ENCODE measurements around the gene ATP13A3. TPM values are rescaled to one million over a fixed set of nuclear protein-coding genes. Genes with fewer than 3 reads are reported as not detected.

ATP13A3 gene
- total and polyA plus RNA-seq, 9 of the 15 experiments (the other 6 are each of a cell fraction or from before 2014, with no cell fraction given) = 16.6 to 135 (median 86.6) TPM

GRCh38 chr3:194521510-194522260, 34.9 kb upstream of the ATP13A3 start:
- H2AFZ ChIP-seq (ENCODE audit: low read depth, low read length) = peak overlapping the region; percentile 86; the same call in 1 of the 2 replicates
- 84% methylated on average over 2 of the region's 2 CpGs for WGBS (ENCODE audit: insufficient coverage, low coverage, missing lambda C conversion rate)
- no peaks in the 10 kb centered on the region for H3K9me3 ChIP-seq (replicated peaks; ENCODE audit: control insufficient read depth, insufficient read depth, low read depth, low read length)
- in situ Hi-C loops (cut with MboI) (no loop called here), intact Hi-C loops (cut with micrococcal nuclease) (loop anchor here (2.0 to 5.0 kb wide), 2 partner anchors 34 to 51 kb away; partner anchors contain the start of gene ATP13A3)
- ChIA-PET CTCF (ENCODE audit: low intra/inter-chr PET ratio) (no interaction called here), POLR2A (interaction anchor here (0.7 to 1.1 kb wide), 3 partner anchors 22 to 51 kb away, joined by 3 to 5 read pairs (median 4); no protein-coding TSS in a partner anchor)
- no peak overlapping the region; the same call in 2 of the 3 replicates for H3K27ac ChIP-seq (ENCODE audit: extremely low read depth, low read depth, low read length)
- no peak overlapping the region for H3K4me3 ChIP-seq
- peaks cover 0 to 11% of the 10 kb centered on the region in 2 experiments; a peak in 4 of 5 replicates for H3K4me1 ChIP-seq (replicated peaks in 1 of 2; ENCODE audit: control insufficient read depth in 2 of 2, insufficient read depth in 2 of 2, low read length in 2 of 2)
- no peaks in the 10 kb centered on the region for H3K36me3 ChIP-seq (ENCODE audit: control insufficient read depth, insufficient read depth, low read length)
- H3K79me2 ChIP-seq (ENCODE audit: control insufficient read depth, insufficient read depth, low read length) = no peaks in the 10 kb centered on the region
- no peak for DNase-seq (ENCODE audit: extremely low read depth in 1 of 4, low spot score in 3 of 4)
- H3K9ac ChIP-seq (ENCODE audit: insufficient read depth in 1 of 2, low read depth in 2 of 2, low read length in 2 of 2) = no peak overlapping the region; a peak in 1 of 4 replicates
- BruUV-seq (replicated peaks) = no TSS peak
- no peaks in the 10 kb centered on the region for H4K20me1 ChIP-seq (replicated peaks; ENCODE audit: control insufficient read depth, insufficient read depth, low read length)
- H3K27me3 ChIP-seq (ENCODE audit: control insufficient read depth in 2 of 2, insufficient read depth in 2 of 2, low read length in 2 of 2) = no peaks in the 10 kb centered on the region
- FAIRE-seq = no peak
- no peaks in the 10 kb centered on the region for H3K9me1 ChIP-seq (ENCODE audit: control insufficient read depth, insufficient read depth, low read length)
- H3K4me2 ChIP-seq (ENCODE audit: insufficient read depth, low read length) = no peak overlapping the region
- no peak for ATAC-seq
- TF ChIP-seq ETV1 (tag; conservative IDR thresholded peaks at IDR 0.05; ENCODE audit: low read depth) (no peak), EP400 (IDR thresholded peaks at IDR 0.05) (no peak), CCAR2 (IDR thresholded peaks at IDR 0.05; ENCODE audit: low read depth, low read length) (no peak), STAT5A (IDR thresholded peaks at IDR 0.05; ENCODE audit: borderline replicate concordance, low read length) (no peak), GTF3C2 (IDR thresholded peaks at IDR 0.05; ENCODE audit: borderline replicate concordance, extremely low read depth, insufficient read length) (no peak), THAP12 (CRISPR knock-in tag; IDR thresholded peaks at IDR 0.05) (no peak), RERE (CRISPR knock-in tag; IDR thresholded peaks at IDR 0.05; ENCODE audit: borderline replicate concordance) (no peak), SMARCB1 (IDR thresholded peaks at IDR 0.05; ENCODE audit: insufficient read length, low read depth) (no peak), ZNF354B (CRISPR knock-in tag; IDR thresholded peaks at IDR 0.05) (no peak), LCOR (CRISPR knock-in tag; IDR thresholded peaks at IDR 0.05) (no peak)
